H9 (cell line): ENCODE results near the gene ERN1. TPM values are rescaled to one million over a fixed set of nuclear protein-coding genes. Genes with fewer than 3 reads are reported as not detected.
A peak's percentile ranks its signal among the peaks of the same experiment; 100 is the strongest.

ENCODE experiments used
- DNase-seq: peaks from one replicate; pipeline ENCODE4 v3.0.0-alpha.2; 2017
- H2AFZ ChIP-seq: one replicate; pipeline ENCODE4 v1.6.1; 2013; ENCODE audit warnings: mild to moderate bottlenecking, low read length, control low read depth, moderate library complexity
- H2AK5ac ChIP-seq: 2 replicates; pipeline ENCODE4 v1.6.1; 2013; ENCODE audit warnings: low read length, control low read depth, mixed read lengths; ENCODE audit not compliant: insufficient read length
- H2BK120ac ChIP-seq: one replicate; pipeline ENCODE4 v1.6.1; 2013; ENCODE audit warnings: low read depth, mild to moderate bottlenecking, low read length, control low read depth, inconsistent platforms; ENCODE audit not compliant: poor library complexity, severe bottlenecking
- H2BK12ac ChIP-seq: 2 replicates; pipeline ENCODE4 v1.6.1; 2013; ENCODE audit warnings: low read length, control low read depth, mixed read lengths, low read depth; ENCODE audit not compliant: insufficient read length
- H2BK15ac ChIP-seq: 2 replicates; pipeline ENCODE4 v1.6.1; 2013; ENCODE audit warnings: low read depth, low read length, control low read depth
- H2BK20ac ChIP-seq: one replicate; pipeline ENCODE4 v1.6.1; 2013; ENCODE audit warnings: low read depth, mild to moderate bottlenecking, low read length, control low read depth, inconsistent platforms; ENCODE audit not compliant: poor library complexity, severe bottlenecking
- H2BK5ac ChIP-seq: 2 replicates; pipeline ENCODE4 v1.6.1; 2013; ENCODE audit warnings: low read length, control low read depth, mixed read lengths; ENCODE audit not compliant: insufficient read length
- H3K14ac ChIP-seq: 2 replicates; pipeline ENCODE4 v1.6.1; 2013; ENCODE audit warnings: low read length, control low read depth; ENCODE audit not compliant: insufficient read depth
- H3K18ac ChIP-seq: 2 replicates; pipeline ENCODE4 v1.6.1; 2013; ENCODE audit warnings: low read depth, mild to moderate bottlenecking, mixed read lengths, low read length, control low read depth; ENCODE audit not compliant: insufficient read length
- H3K23ac ChIP-seq: 2 replicates; pipeline ENCODE4 v1.6.1; 2013; ENCODE audit warnings: low read length, control low read depth, mixed read lengths, low read depth; ENCODE audit not compliant: insufficient read length
- H3K23me2 ChIP-seq: 2 replicates; pipeline ENCODE4 v1.6.1; 2013; ENCODE audit warnings: low read depth, mild to moderate bottlenecking, mixed read lengths, low read length, control low read depth; ENCODE audit not compliant: insufficient read length, poor library complexity, severe bottlenecking
- H3K27ac ChIP-seq: 2 replicates; pipeline ENCODE4 v1.5.1; 2013; ENCODE audit warnings: low read length, control low read depth, mixed read lengths, low read depth; ENCODE audit not compliant: insufficient read length
- H3K27me3 ChIP-seq: 2 replicates; pipeline ENCODE4 v1.6.1; 2013; ENCODE audit warnings: low read length, control low read depth, inconsistent platforms; ENCODE audit not compliant: insufficient read depth
- H3K4ac ChIP-seq: 2 replicates; pipeline ENCODE4 v1.6.1; 2013; ENCODE audit warnings: low read depth, mild to moderate bottlenecking, control low read depth, inconsistent platforms, low read length, moderate library complexity
- H3K4me1 ChIP-seq: 2 replicates; pipeline ENCODE4 v1.6.1; 2013; ENCODE audit warnings: low read length, control low read depth, inconsistent platforms; ENCODE audit not compliant: insufficient read depth
- H3K4me2 ChIP-seq: 2 replicates; pipeline ENCODE4 v1.6.1; 2013; ENCODE audit warnings: low read length, control low read depth, mixed read lengths; ENCODE audit not compliant: insufficient read length, insufficient read depth
- H3K56ac ChIP-seq: 2 replicates; pipeline ENCODE4 v1.6.1; 2013; ENCODE audit warnings: low read depth, mild to moderate bottlenecking, mixed read lengths, low read length, control low read depth; ENCODE audit not compliant: insufficient read length
- H3K79me1 ChIP-seq: 2 replicates; pipeline ENCODE4 v1.6.1; 2013; ENCODE audit warnings: low read depth, mild to moderate bottlenecking, moderate library complexity, low read length, control low read depth, inconsistent platforms; ENCODE audit not compliant: insufficient read depth, poor library complexity, severe bottlenecking
- H3K79me2 ChIP-seq: 2 replicates; pipeline ENCODE4 v1.6.1; 2013; ENCODE audit warnings: low read length, control low read depth, inconsistent platforms; ENCODE audit not compliant: insufficient read depth
- H3K9ac ChIP-seq: 2 replicates; pipeline ENCODE4 v1.6.1; 2013; ENCODE audit warnings: low read length, control low read depth, mixed read lengths; ENCODE audit not compliant: insufficient read length; ENCODE audit errors: extremely low read depth
- H3K9me3 ChIP-seq: one replicate; pipeline ENCODE4 v1.6.1; 2013; ENCODE audit warnings: low read depth, low read length, inconsistent platforms; ENCODE audit not compliant: control insufficient read depth
- H3T11ph ChIP-seq: one replicate; pipeline ENCODE4 v1.6.1; 2013; ENCODE audit warnings: mild to moderate bottlenecking, low read length, control low read depth, inconsistent platforms
- H4K20me1 ChIP-seq: one replicate; pipeline ENCODE4 v1.6.1; 2013; ENCODE audit not compliant: control insufficient read depth, insufficient read length, insufficient read depth
- H4K5ac ChIP-seq: 2 replicates; pipeline ENCODE4 v1.6.1; 2013; ENCODE audit warnings: low read depth, mild to moderate bottlenecking, mixed read lengths, low read length, control low read depth; ENCODE audit not compliant: insufficient read length
- H4K8ac ChIP-seq: replicated peaks from 2 replicates; pipeline ENCODE4 v1.6.1; 2013; ENCODE audit warnings: low read length, control low read depth, mixed read lengths, low read depth; ENCODE audit not compliant: insufficient read length
- H4K91ac ChIP-seq: 2 replicates; pipeline ENCODE4 v1.6.1; 2013; ENCODE audit warnings: low read depth, mild to moderate bottlenecking, moderate library complexity, mixed read lengths, low read length, control low read depth; ENCODE audit not compliant: insufficient read length
- H3K27ac Mint-ChIP-seq, 3 experiments: 2 replicates in 2 of 3; 3 replicates in 1 of 3; pipeline ENCODE4 v1.8.0; 2020 to 2021; ENCODE audit warnings: mixed read lengths in 3 of 3, mild to moderate bottlenecking in 1 of 3, moderate library complexity in 1 of 3
- H3K27me3 Mint-ChIP-seq: 2 replicates; pipeline ENCODE4 v1.8.0; 2021; ENCODE audit warnings: low read depth, mild to moderate bottlenecking, moderate library complexity, mixed read lengths
- H3K36me3 Mint-ChIP-seq, 3 experiments: 2 replicates in 2 of 3; 3 replicates in 1 of 3; pipeline ENCODE4 v1.8.0; 2020 to 2021; ENCODE audit warnings: low read depth in 3 of 3, mixed read lengths in 3 of 3; ENCODE audit not compliant: insufficient read depth in 1 of 3
- H3K4me1 Mint-ChIP-seq, 2 experiments: 2 replicates each; pipeline ENCODE4 v1.8.0; 2020; ENCODE audit warnings: mixed read lengths in 2 of 2
- H3K4me3 Mint-ChIP-seq, 2 experiments: 2 replicates in 1 of 2; 3 replicates in 1 of 2; pipeline ENCODE4 v1.8.0; 2020 to 2021; ENCODE audit warnings: mild to moderate bottlenecking in 2 of 2, mixed read lengths in 2 of 2, moderate library complexity in 1 of 2
- H3K9me3 Mint-ChIP-seq, 2 experiments: 2 replicates in 1 of 2; 3 replicates in 1 of 2; pipeline ENCODE4 v1.8.0; 2020; ENCODE audit warnings: mild to moderate bottlenecking in 2 of 2, mixed read lengths in 2 of 2, moderate library complexity in 1 of 2
- CTCF ChIP-seq: fragments of 200-600 bp; sonication (generic); conservative IDR thresholded peaks from 3 replicates; pipeline ENCODE4 v1.8.0; 2021; ENCODE audit warnings: antibody characterized with exemption, mild to moderate bottlenecking
- WGBS: extraction: QIAGEN DNeasy Blood & Tissue Kit; methylation state at CpG from one replicate; pipeline ENCODE4 v1.1.7; 2013; ENCODE audit warnings: missing lambda C conversion rate, low lambda C conversion rate, mixed read lengths; ENCODE audit not compliant: insufficient read length; ENCODE audit errors: extremely low coverage; 5-methylcytosine and 5-hydroxymethylcytosine counted together
- total RNA-seq: library from RNA; stranded (reverse); gene quantifications from 2 replicates; pipeline ENCODE4 v1.2.1, GENCODE V29; 2021

Gene ERN1
- total RNA-seq, 1 experiment from 2014 or later = 5.0 TPM

DNA sequence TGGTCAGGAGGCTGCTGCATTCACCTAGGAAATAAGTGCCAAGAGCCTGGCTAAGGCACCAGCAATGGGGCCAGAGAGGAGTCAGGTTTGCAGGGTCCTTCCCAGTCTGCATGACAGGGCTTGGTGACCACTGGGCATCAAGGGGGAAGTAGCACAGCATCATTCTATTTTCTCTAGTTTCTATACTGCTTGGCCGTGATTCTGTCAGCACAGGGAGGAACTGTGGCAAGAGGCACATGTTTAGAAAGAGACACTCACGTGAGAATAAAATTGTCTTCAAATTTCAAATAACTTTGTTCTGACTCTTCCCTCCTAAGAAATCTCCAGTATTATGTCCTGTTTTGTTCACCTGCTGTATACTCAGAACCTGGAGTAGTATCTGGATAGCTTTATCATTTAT, 37.8 kb downstream of the ERN1 start:
- no peaks in the 10 kb centered on the region for H4K20me1 ChIP-seq
- H4K91ac ChIP-seq = no peak overlapping the region
- H3K14ac ChIP-seq = 0 out of 2 replicates have a peak overlapping the region, but pooled peaks have one; percentile 25
- H2BK20ac ChIP-seq = no peak overlapping the region
- H3K18ac ChIP-seq = no peak overlapping the region
- no peaks in the 10 kb centered on the region for H3K27me3 ChIP-seq
- Mint-ChIP-seq H3K27ac (peak overlapping the region in 1 of 3 experiments; percentile 37; a peak in 1 of 7 replicates), H3K4me1 (peaks cover 13 to 14% of the 10 kb centered on the region in 2 experiments), H3K36me3 (peaks cover 6 to 12% (median 8%) of the 10 kb centered on the region in 3 experiments; a peak in 5 of 7 replicates), H3K4me3 (no peak overlapping the region), H3K9me3 (peaks cover 0 to 3% of the 10 kb centered on the region in 2 experiments; a peak in 1 of 5 replicates), H3K27me3 (no peaks in the 10 kb centered on the region; the same call in 1 of the 2 replicates)
- H2AFZ ChIP-seq = no peak overlapping the region
- H4K8ac ChIP-seq = peak overlapping the region; percentile 59
- no peak overlapping the region for H3K4me2 ChIP-seq
- H3K23me2 ChIP-seq = no peaks in the 10 kb centered on the region
- H4K5ac ChIP-seq = no peak overlapping the region
- WGBS = no CpG with 5 or more reads among the region's 2 CpGs
- DNase-seq = no peak
- no peak overlapping the region for H3K27ac ChIP-seq
- H3T11ph ChIP-seq = no peak overlapping the region
- peaks cover 6% of the 10 kb centered on the region; the same call in 1 of the 2 replicates for H3K4me1 ChIP-seq
- no peak overlapping the region for H2BK12ac ChIP-seq
- no peak overlapping the region for H3K9ac ChIP-seq
- H3K4ac ChIP-seq = no peak overlapping the region
- no peak overlapping the region for H2AK5ac ChIP-seq
- H2BK5ac ChIP-seq = no peak overlapping the region
- H3K56ac ChIP-seq = no peak overlapping the region
- no peak overlapping the region for H2BK15ac ChIP-seq
- H3K79me1 ChIP-seq = no peaks in the 10 kb centered on the region
- no peaks in the 10 kb centered on the region for H3K79me2 ChIP-seq
- no peaks in the 10 kb centered on the region for H3K9me3 ChIP-seq
- no peak overlapping the region for H3K23ac ChIP-seq
- H2BK120ac ChIP-seq = no peak overlapping the region
- no peak for TF ChIP-seq CTCF
